Measurements from ENCODE around the gene PDGFB. TPM values are rescaled to one million over a fixed set of nuclear protein-coding genes. Genes with fewer than 3 reads are reported as not detected.

PDGFB gene
- total RNA-seq, 2 donors from 2014 or later, result 5.9 to 10.4 TPM

GRCh38 chr22:39208013-39208680 lies 36.6 kb downstream of the PDGFB start:
- H3K4me1 Mint-ChIP-seq, result peaks cover 10% of the 10 kb centered on the region
- Histone ChIP-seq H3K9ac (ENCODE audit: extremely low read depth, low read length, poor library complexity, severe bottlenecking) (no peak overlapping the region), H3K4me1 (ENCODE audit: control insufficient read depth, insufficient read depth, low read length) (no peaks in the 10 kb centered on the region), H3K27me3 (ENCODE audit: control insufficient read depth, insufficient read depth, low read length, poor library complexity, severe bottlenecking) (no peaks in the 10 kb centered on the region), H3K4me3 (ENCODE audit: low read length) (no peak overlapping the region), H3K9me3 (ENCODE audit: control insufficient read depth, low read length) (no peaks in the 10 kb centered on the region), H3K36me3 (ENCODE audit: control insufficient read depth, insufficient read depth, low read length) (no peaks in the 10 kb centered on the region), H3K27ac (ENCODE audit: low read depth, low read length) (no peak overlapping the region)
- 92 to 95% methylated on average over 7 to 11 of the region's 11 CpGs for WGBS, 2 experiments (ENCODE audit: insufficient coverage in 1 of 2, insufficient read length in 1 of 2)
- no peak overlapping the region for H3K27ac Mint-ChIP-seq
- TF ChIP-seq CTCF (conservative IDR thresholded peaks at IDR 0.05), result no peak
- H3K9me3 Mint-ChIP-seq, result no peaks in the 10 kb centered on the region
- H3K27me3 Mint-ChIP-seq (ENCODE audit: insufficient read depth), result no peaks in the 10 kb centered on the region
- peak; percentile 46 for DNase-seq
- no peaks in the 10 kb centered on the region for H3K36me3 Mint-ChIP-seq (ENCODE audit: low read depth)
- H3K4me3 Mint-ChIP-seq, result no peak overlapping the region

GRCh38 chr22:39207141-39208012 lies 37.4 kb downstream of the PDGFB start:
- Histone ChIP-seq H3K36me3 (ENCODE audit: control insufficient read depth, insufficient read depth, low read length) (no peaks in the 10 kb centered on the region), H3K4me1 (ENCODE audit: control insufficient read depth, insufficient read depth, low read length) (no peaks in the 10 kb centered on the region), H3K9me3 (ENCODE audit: control insufficient read depth, low read length) (no peaks in the 10 kb centered on the region), H3K4me3 (ENCODE audit: low read length) (no peak overlapping the region), H3K27ac (ENCODE audit: low read depth, low read length) (no peak overlapping the region), H3K27me3 (ENCODE audit: control insufficient read depth, insufficient read depth, low read length, poor library complexity, severe bottlenecking) (no peaks in the 10 kb centered on the region), H3K9ac (ENCODE audit: extremely low read depth, low read length, poor library complexity, severe bottlenecking) (no peak overlapping the region)
- Mint-ChIP-seq H3K9me3 (no peaks in the 10 kb centered on the region), H3K27ac (no peak overlapping the region), H3K36me3 (ENCODE audit: low read depth) (no peaks in the 10 kb centered on the region), H3K4me3 (no peak overlapping the region), H3K27me3 (ENCODE audit: insufficient read depth) (no peaks in the 10 kb centered on the region), H3K4me1 (peaks cover 4% of the 10 kb centered on the region)
- no peak for TF ChIP-seq CTCF (conservative IDR thresholded peaks at IDR 0.05)
- peak; percentile 56 for DNase-seq
- WGBS, 2 experiments (ENCODE audit: insufficient coverage in 1 of 2, insufficient read length in 1 of 2), result 79 to 82% methylated on average over 10 to 15 of the region's 15 CpGs

GRCh38 chr22:39206491-39206890 lies 38.3 kb downstream of the PDGFB start:
- H3K27me3 Mint-ChIP-seq (ENCODE audit: insufficient read depth), result no peaks in the 10 kb centered on the region
- WGBS, 2 experiments (ENCODE audit: insufficient coverage in 1 of 2, insufficient read length in 1 of 2), result 92 to 95% methylated on average over 3 to 7 of the region's 7 CpGs
- TF ChIP-seq CTCF (conservative IDR thresholded peaks at IDR 0.05), result no peak
- Histone ChIP-seq H3K4me1 (ENCODE audit: control insufficient read depth, insufficient read depth, low read length) (no peaks in the 10 kb centered on the region), H3K27ac (ENCODE audit: low read depth, low read length) (no peak overlapping the region), H3K9me3 (ENCODE audit: control insufficient read depth, low read length) (no peaks in the 10 kb centered on the region), H3K36me3 (ENCODE audit: control insufficient read depth, insufficient read depth, low read length) (no peaks in the 10 kb centered on the region), H3K9ac (ENCODE audit: extremely low read depth, low read length, poor library complexity, severe bottlenecking) (no peak overlapping the region), H3K4me3 (ENCODE audit: low read length) (no peak overlapping the region), H3K27me3 (ENCODE audit: control insufficient read depth, insufficient read depth, low read length, poor library complexity, severe bottlenecking) (no peaks in the 10 kb centered on the region)
- no peak overlapping the region for H3K4me3 Mint-ChIP-seq
- H3K4me1 Mint-ChIP-seq, result peaks cover 4% of the 10 kb centered on the region
- DNase-seq, result peak; percentile 37
- no peak overlapping the region for H3K27ac Mint-ChIP-seq
- H3K36me3 Mint-ChIP-seq (ENCODE audit: low read depth), result no peaks in the 10 kb centered on the region
- H3K9me3 Mint-ChIP-seq, result no peaks in the 10 kb centered on the region
